ENCODE data around the gene ARHGAP26.

The ARHGAP26 gene, protein sequence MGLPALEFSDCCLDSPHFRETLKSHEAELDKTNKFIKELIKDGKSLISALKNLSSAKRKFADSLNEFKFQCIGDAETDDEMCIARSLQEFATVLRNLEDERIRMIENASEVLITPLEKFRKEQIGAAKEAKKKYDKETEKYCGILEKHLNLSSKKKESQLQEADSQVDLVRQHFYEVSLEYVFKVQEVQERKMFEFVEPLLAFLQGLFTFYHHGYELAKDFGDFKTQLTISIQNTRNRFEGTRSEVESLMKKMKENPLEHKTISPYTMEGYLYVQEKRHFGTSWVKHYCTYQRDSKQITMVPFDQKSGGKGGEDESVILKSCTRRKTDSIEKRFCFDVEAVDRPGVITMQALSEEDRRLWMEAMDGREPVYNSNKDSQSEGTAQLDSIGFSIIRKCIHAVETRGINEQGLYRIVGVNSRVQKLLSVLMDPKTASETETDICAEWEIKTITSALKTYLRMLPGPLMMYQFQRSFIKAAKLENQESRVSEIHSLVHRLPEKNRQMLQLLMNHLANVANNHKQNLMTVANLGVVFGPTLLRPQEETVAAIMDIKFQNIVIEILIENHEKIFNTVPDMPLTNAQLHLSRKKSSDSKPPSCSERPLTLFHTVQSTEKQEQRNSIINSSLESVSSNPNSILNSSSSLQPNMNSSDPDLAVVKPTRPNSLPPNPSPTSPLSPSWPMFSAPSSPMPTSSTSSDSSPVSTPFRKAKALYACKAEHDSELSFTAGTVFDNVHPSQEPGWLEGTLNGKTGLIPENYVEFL

DNA sequence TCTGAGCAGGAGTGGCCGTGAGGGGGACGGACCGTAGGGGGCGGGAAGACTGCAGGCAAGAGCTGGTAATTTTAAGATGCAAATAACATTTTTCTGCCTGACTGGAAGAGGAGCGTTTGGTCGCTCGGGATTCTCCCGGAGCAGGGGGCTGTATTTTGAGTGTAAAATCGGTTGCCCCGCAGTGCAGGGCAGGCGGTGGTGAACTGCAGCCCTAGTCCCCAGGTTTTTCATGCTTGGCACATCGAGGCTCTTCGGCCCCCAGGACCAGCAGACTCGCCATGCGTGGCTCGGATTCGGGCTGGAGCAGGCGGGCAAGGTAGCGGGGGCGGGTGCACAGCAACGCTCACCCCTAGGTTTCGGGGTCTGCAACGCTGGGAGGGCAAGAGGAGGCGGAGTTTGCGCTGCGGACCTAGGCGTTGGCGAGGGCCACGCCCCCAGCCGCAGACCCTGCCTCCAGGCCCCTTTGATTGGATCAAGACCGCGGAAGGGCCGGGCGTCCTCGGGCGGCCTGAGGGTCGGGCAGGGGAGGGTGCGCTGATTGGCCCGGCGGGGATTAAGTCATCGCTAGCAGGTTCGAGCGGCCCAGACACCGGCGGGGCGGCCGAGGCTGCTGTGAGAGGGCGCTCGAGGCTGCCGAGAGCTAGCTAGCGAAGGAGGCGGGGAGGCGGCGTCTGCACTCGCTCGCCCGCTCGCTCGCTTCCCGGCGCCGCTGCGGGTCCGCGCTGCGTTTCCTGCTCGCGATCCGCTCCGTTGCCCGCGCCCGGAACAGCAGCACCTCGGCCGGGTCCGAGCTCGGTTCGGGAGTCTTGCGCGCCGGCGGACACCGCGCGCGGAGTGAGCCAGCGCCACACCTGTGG lies at the start of gene ARHGAP26:
Gene ARHGAP26, plus strand, starts transcription at position 585 of the 857 bp plus-strand sequence. CDS start 385 bp downstream, outside the sequence.
- DNase-seq: peak; percentile 96

DNA sequence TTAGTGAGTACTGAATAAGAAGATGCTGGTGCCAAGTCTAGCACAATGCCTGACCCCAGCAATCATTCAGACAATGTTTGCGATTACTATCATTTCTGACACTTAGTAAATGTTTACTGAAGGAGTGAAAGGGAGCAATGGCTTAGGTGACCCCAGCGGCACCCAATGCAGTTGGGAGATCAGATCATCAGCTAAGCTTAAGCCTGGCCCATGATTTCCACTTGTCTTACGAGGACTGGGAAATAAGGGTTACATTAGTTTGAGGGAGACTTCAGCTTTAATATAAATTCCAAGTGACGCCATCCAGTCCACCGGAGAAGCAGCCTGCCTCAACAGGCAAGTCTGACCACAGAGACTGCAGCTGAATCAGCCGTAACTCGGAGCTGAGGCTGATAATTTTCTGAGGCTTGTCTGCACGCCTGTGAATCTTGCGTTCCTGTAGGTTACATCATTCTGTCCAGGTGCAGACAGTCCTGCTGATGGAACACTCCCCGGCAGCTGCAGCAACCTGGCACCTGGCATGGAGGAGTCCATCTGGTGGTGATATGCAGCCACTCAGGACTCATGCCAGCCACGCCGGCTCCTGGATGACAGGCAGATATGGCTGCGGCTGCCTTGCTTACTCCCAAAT lies 49.4 kb upstream of the ARHGAP26 start:
- no peak for DNase-seq

DNA sequence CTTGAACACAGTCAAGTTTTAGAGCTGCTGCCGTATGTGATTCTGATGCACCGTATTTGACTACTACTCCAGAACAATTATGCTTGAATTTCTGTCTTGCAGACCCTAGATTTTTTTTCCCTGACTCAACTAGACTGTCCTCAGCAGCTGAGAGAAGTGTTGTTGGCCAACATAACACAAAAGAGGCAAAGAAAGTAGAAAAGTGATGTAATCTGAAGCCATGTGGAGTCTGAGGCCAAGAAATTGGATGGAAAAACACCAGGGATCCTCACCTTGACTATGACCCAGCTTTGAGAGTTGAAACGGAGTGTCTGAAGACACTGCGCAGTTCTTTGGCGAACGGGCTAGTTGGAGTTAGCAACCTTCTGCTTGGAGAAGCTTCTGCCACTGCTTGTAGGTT lies 48.0 kb upstream of the ARHGAP26 start:
- no peak for DNase-seq

DNA sequence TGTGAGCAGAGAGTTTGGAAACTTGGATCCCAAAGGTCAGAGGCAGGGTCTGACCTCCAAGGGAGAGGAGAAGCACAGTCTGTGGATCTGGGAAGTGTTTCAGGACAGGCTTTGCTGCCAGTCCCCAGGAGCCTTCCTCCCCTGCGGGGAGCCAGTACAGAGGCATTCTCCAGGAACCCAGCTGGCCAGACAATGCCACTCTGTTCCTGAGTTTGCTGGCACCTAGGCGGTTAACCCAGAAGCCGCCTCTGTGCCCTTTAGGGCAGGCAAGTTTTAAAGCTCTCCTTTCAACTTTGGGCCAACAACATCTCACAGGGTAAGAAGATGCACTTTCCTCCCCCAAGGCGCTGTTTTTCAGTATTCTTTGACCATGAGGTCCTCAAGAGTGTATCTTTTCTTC lies 47.3 kb upstream of the ARHGAP26 start:
- no peak for DNase-seq

DNA sequence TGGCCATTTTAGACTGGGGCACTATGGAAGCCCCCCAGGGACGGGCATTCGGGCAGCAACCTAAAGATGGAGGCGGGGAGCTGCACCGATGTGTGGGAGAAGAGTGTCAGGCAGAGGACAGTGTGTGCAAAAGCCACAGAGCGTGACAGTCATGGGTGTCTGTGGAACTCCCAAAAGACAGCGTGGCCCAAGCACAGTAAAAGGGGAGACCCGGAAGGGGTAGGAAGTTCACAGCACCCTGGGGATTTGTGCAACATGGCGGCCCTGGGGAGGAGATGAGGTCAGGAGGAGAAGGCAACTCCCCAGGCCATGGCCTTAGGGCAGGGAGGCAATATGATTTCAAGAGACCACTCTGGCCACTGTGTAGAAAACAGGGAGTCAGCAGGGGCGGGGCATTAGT lies 45.4 kb upstream of the ARHGAP26 start:
- DNase-seq: no peak

DNA sequence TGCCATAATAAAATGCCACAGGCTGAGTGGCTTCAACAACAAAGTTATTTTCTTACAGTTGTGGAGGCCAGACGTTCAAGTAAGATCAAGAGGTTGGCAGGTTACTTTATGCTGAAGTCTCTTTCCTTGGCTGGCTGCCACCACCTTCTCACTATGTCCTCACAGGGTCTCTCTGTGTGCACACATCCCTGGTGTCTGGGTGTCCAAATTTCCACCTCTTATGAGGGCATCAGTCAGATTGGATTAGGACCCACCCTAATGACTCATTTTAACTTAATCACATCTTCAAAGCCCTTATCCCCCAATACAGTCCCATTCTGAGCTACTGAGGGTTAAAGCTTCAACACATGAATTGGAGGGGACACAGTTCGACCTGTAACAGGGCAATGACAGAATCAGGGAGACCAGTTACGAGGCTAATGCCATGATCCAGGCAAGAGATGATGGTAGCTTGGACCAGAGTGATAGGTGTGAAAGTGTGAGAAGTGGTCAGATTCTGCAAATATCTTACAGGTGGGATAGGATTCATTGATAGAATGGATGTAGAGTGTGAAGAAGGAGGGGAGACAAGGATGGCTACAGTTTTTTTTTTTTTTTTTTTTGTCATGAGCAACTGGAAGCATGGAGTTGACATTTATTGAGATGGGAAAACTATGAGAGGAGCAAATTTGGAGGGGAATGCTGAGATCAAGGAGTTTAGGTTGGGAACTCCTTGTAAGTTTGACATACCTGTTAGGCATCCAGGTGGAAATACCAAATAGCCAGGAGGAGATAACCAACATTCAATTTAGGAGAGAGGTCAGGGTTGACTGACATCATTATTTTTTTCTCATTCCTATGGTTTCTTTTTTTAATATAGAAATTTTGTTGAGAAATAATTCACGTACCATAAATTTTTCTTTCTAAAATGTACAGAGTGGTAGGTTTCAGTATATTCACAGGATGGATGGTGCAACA lies 44.7 kb upstream of the ARHGAP26 start:
- no peak for DNase-seq

DNA sequence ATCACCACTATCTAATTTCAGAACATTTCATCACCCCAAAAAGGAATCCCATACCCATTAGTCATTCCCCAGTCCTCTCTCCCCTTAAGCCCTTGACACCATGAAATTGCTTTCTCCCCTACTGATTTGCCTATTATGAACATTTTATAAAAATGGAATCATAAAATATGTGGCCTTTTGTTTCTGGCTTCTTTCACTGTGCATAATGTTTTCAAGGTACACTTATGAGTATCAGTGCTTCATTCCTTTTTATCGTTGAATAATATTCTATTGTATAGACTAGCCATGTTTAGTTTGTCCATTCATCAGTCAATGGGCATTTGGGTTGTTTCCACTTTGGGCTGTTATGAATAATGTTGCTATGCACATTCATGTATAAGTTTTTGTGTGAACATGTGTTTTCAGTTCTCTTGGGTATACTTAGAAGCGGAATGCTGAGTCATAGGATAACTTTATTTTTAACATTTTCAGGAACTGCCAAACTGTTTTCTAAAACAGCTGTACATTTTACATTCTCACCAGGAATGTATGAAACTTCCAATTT lies 43.9 kb upstream of the ARHGAP26 start:
- DNase-seq: no peak

DNA sequence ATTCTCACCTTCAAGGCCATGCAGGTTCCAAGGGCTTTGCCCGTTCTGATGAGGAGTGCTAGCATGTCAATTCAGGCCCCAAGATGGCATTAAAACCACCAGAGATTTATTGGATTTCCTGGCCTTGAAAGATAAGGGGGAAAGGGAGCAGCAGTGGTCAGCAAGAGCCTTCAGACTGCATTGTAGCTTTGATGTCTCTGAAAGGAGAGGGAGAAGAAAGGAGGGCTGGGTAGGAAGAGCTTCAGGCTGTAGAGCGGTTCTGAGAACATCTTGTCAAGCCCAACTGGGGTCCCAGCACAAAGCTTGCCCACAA lies 42.5 kb upstream of the ARHGAP26 start:
- DNase-seq: no peak

DNA sequence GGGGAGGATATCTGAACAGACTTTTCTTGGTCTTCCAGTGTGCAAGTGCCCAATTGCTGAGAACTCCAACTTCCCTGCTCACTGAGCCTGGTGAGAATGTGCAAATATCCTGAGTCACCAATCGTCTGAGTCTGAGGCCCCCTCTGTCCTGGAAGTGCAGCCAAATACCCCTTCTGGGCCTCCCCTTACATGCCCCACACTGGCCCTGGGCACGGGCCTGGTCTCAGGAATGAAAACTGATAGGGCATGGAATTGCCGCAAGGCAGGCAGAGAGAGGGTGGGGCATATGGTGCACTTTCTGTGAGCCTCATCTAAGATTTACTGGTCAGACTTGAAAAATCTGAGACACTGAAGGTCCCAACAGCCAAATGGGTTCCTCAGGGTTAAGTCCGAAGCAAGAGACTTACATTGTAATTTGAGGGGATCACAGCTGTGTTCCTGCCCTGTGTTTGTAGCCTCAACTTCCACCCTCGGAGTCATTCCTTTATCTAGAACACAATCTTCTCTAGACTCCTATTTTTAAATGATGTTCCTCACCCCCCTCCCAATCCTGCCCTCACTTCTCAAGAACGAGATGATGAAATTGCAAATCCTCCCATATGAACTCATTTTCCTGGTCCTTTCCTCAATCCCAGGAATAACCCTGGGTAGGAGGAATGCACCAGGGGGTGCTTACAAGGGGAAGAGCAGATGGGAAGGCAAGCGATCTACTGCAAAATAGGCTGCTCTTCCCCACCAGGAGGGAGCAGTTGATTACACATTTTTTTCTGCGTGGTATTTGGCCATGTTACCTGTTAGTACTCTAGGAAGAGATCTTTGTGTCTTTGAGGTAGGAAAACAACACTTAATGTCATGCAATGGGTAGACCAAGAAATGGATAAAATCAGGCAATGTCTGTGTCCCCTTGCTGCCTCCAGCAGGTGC lies 34.6 kb upstream of the ARHGAP26 start:
- DNase-seq: no peak

DNA sequence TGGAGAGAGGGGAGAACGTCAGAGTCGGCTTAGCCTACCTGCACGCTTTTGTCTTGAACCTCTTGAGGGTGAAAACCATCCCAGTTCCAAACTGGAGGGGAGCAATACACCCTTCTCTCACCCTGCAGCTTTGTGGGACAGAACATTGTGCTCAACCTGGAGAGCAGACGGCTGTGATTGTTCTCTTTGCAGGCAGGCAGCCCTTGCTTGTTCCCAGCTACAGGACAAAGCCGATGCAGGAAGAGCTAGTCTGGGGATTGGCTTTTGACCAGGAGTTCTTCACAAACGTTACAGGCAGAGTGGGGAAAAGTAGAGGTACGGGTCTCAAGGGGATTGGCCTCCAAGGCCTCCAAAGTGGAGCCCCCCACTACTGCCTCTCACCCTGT lies 33.9 kb upstream of the ARHGAP26 start:
- no peak for DNase-seq

DNA sequence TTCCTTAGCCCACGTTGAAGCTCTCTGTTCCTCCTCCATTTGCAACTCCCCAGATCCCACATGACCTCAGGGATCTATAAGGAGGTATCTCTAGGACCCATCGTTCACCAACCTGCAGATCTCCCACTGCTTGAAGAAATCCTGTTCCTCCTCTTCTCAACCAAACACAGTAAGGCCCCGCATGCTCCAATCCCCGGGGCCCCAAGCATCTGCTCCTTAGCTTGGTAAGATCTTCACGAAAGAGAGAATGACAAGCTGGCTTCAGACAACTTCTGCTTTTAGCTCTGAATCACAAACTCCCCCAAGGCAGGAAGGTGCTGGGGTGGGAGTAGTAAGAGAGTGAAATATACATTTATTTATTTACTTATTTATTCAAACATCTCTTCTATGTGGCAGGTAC lies 33.0 kb upstream of the ARHGAP26 start:
- no peak for DNase-seq

DNA sequence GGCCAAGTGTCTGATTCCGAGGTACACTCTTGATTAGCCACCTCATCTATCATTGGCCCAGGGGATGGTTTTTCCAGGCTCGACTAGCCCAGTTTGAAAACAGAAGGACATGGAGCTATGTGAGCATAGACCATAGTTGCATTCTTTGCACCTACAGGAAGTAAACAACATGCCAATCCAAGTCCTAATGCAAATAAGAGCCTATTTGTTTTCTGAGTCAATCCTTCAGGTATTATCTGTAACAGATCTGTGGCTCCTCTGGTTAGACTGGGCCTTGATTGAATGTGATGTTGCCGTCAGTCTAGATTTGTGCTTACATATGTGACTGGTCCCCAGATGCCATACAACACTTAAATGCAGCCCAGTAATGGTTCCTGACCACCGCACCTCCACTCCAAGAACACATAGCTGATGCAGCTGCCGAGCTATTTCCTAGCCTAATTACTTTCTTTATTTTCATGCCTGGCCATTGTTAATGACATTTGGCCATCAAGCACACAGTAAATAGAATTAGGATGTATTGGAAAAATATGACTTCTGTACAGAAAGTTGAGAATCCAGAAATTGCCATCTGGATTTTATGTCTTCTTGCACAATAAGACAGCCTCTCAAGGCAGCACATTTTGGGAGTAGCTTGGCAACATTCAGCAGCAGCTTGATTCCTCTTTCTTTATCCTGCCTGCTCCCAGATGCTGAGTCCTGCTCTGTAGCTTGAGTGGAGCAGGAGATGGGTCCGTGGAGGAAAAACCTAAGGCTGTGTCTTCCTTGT lies 29.5 kb upstream of the ARHGAP26 start:
- DNase-seq: no peak

DNA sequence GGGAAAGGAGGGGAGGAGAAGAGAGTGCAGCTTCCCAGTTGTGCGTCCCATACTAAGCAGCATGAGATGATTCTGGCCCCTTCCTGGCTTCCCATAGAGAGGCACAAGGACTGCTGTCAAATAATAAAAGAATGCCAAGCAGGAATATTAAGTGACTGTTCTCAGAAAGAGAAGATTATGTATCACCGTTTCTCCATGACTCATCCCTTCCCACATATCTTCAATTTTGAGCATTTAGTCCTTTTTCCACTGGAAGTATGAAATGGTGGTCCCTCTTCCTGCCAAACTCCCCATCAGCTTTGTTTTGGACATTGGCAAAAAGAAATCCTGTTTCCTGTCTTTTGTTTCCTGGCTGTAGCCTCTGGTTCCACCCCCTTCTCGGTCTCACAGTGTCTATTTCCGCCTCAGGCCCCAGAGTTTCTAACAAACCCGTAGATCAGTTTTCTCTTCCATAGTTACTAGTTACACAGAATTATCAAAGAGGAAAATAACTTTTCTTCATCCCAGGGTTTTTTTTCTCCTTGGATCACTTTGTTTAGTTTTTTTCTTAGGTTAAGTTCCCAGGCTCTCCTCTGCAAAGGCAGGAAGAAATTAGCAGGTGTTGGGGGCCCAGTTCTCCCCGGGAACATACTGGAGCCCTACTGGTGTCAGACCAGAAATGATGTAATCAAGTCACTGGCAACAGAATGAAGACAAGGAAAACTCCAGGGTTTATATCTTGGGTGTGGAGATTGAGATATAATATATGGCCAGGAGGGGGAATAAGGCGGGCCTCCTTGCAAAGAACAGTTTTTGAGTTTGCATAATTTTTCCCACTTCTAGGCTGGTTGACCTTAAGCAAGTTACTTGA lies 26.4 kb upstream of the ARHGAP26 start:
- DNase-seq: no peak

DNA sequence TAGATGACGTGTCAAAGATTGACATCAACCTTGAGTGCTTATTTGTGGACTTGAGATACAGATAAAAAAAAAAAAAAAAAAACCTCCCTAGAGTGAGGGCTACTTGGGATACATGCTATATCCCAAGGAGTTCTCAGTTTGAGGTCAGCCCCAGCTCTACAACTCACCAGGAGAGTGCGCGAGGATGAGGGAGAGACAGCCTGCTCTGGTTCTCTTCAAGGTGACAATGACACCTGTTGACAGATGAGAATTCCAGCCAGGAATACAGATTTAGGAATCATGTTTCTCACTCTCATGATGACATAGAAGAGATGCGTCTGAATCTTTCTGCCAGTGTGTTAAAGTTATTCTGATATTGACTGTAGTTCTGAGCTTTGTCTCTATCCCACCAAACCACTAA lies 24.9 kb upstream of the ARHGAP26 start:
- no peak for DNase-seq

DNA sequence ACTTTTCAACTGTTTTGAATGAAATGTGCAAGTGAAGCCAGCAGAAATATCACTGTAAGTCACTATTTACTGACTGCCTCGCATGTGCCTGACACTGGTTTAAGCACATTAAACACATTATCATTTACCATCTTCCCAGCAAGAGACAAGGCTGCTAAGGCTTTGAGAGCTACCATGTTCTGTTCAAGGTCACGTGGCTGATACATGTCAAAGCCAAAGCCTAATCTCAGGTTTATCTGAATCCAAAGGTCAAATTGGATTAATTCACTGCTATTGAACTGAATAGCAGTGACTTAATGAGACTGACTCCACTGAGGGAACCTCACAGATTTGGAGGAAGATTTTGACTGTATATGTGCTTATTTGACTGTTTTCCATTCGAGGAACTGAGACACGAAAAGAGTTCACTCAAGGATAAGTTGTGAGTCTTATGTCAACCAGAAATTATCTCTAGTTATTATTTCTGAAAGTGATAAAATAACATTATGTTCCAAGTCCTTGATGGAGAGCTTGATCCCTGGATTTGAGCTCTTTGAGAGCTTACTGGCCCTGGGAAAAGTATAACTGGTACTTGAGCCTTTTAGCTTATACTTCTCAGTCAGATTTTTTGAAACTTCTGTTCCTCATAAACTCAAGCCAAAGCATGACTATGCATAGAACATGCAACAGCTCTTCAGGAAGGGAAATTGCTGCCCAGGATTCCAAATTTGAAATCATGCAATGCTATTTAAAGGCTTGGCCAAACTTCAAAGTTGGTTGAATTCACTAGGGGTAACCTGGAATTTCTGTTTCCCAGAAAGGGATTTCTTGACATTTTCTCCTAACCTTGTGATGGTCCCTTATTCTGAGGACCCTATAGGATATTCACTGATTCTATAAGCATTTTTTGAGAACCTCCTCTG lies 23.4 kb upstream of the ARHGAP26 start:
- no peak for DNase-seq

DNA sequence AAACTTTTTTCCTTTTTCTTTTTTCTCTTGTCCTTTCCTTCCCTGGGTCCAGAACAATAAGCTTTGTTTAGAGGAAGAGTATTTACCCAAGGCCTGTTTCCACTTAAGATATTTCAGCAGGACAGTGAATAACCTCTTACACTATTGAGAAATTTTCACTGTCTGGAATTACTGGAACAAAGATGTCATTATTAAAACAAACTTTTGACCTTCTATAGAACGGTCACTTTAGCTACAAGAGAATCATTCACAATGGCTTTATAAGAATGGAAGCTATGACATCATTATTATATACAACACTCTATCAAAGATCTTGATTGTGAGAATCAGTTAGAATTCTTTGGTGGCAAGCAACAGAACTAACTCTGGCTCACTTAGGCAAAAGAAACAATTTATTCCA lies 22.0 kb upstream of the ARHGAP26 start:
- no peak for DNase-seq

DNA sequence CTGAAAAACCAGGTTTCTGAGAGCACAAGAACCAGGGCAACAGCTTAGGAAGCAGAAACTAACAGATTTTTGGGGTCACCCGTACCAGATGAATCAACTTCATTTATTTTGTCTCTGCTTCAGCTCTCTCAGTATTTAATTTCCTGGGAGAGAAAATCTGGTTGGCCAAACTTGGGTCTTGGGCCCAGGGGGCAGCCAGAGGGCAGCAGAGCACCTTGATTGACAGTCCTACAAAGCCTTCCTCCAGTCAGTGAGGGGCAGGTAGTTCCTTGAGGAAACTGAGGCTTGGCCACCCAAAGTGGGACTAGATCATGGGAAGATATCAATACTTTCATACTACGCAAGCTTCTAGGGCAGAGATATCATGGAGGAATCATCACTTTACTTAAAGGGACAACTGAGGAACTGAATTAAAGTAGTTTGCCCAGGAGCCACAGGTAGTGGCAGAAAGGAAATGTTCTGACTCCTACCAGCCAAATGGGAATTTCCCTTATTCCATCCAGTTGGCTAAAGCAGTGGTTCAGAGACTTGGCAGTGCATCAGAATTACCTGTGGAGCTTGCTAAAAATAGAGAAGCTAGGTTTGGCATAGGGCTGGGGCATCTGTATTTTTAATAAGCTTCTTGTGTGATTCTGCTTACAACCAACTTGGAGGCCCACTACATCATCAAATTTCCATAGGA lies 21.5 kb upstream of the ARHGAP26 start:
- peak; percentile 19 for DNase-seq

All from NK-92 treated with Interleukin-12 subunit alpha and Interleukin-12 subunit beta, amount 100 ng/mL, for 24 hours (cell line).